Astrocyte (in vitro differentiated cells and primary cell): ENCODE data around the gene RHOG.

Experiments used
- EZH2 ChIP-seq: IDR thresholded peaks from 2 replicates; pipeline ENCODE4 v1.6.1; 2012; ENCODE audit warnings: mild to moderate bottlenecking, low read length, inconsistent platforms; ENCODE audit not compliant: insufficient read depth
- TF ChIP-seq, protein P1 (sequence below): IDR thresholded peaks from 2 replicates; pipeline ENCODE4 v1.5.1; 2011; ENCODE audit warnings: low read depth, mild to moderate bottlenecking, inconsistent platforms, low read length, moderate library complexity; ENCODE audit not compliant: insufficient read depth

DNA sequence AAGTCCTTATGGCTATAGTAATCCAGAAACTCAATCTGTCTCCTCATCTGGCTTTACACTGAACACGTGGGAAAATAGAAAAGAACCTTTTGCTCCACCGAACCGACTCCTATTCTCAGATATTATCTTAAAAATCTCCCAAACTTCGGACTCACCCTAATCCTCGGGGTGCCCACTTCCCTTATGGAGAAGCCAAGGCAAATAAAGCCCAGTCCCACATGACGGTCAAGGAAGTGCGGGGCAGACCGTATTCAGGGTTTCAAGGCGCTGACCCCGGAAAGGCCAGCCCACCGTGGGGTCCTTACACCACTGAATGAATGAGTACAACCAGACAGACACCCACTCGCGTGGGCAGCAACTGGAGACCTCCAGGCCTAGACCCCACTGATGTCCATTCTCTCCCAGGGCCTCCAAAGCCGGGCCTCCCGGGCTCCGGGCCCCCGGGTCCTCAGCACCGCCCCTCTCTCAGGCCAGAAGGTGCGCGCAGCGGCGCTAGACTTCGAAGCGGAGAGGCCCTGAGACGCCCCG, 43.9 kb downstream of the RHOG start:
- TF ChIP-seq, protein P1, sequence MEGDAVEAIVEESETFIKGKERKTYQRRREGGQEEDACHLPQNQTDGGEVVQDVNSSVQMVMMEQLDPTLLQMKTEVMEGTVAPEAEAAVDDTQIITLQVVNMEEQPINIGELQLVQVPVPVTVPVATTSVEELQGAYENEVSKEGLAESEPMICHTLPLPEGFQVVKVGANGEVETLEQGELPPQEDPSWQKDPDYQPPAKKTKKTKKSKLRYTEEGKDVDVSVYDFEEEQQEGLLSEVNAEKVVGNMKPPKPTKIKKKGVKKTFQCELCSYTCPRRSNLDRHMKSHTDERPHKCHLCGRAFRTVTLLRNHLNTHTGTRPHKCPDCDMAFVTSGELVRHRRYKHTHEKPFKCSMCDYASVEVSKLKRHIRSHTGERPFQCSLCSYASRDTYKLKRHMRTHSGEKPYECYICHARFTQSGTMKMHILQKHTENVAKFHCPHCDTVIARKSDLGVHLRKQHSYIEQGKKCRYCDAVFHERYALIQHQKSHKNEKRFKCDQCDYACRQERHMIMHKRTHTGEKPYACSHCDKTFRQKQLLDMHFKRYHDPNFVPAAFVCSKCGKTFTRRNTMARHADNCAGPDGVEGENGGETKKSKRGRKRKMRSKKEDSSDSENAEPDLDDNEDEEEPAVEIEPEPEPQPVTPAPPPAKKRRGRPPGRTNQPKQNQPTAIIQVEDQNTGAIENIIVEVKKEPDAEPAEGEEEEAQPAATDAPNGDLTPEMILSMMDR: no peak
- no peak for TF ChIP-seq EZH2
